Vagina (tissue), 2 donors: ENCODE measurements around the gene ALG10B. TPM values are rescaled to one million over a fixed set of nuclear protein-coding genes. Genes with fewer than 3 reads are reported as not detected.
"Not testable (repeated sequence)": the region's sequence is repeated elsewhere in the genome, so short reads cannot be mapped to it uniquely, and the experiment has no call there.

Source experiments
- DNase-seq, 2 donors: peaks; one replicate each; pipeline ENCODE4 v3.0.0-alpha.2; 2017; ENCODE audit errors: extremely low spot score in 2 of 2
- H3K27ac ChIP-seq: fragments of 200-600 bp; sonication (generic); one replicate; pipeline ENCODE4 v1.5.1; 2019
- H3K27me3 ChIP-seq: fragments of 200-600 bp; sonication (generic); one replicate; pipeline ENCODE4 v1.5.1; 2019
- H3K36me3 ChIP-seq, 2 donors: fragments of 200-600 bp; sonication (generic); one replicate each; pipeline ENCODE4 v1.5.1; 2017 to 2019
- H3K4me1 ChIP-seq: fragments of 200-600 bp; sonication (generic); one replicate; pipeline ENCODE4 v1.5.1; 2019
- H3K4me3 ChIP-seq, 2 donors: fragments of 200-600 bp; sonication (generic); 1 replicate in 1 of 2; 2 replicates in 1 of 2; pipeline ENCODE4 v1.5.1; 2016 to 2019
- H3K9me3 ChIP-seq: fragments of 200-600 bp; sonication (generic); one replicate; pipeline ENCODE4 v1.5.1; 2019
- CTCF ChIP-seq, 3 experiments: fragments of 450-650 bp in 2 of 3; fragments of 200-600 bp in 1 of 3; sonication (generic) in 1 of 3; IDR thresholded peaks; one replicate each; pipeline ENCODE4 v1.5.1; 2017 to 2019; ENCODE audit warnings: antibody characterized with exemption in 3 of 3, mild to moderate bottlenecking in 2 of 3, moderate library complexity in 2 of 3
- POLR2A ChIP-seq, 2 donors: fragments of 450-650 bp; IDR thresholded peaks; one replicate each; pipeline ENCODE4 v1.6.1; 2017; ENCODE audit warnings: antibody characterized with exemption in 2 of 2, mild to moderate bottlenecking in 2 of 2, moderate library complexity in 2 of 2
- POLR2AphosphoS5 ChIP-seq, 2 donors: sonication (generic); formaldehyde crosslinking; IDR thresholded peaks; one replicate each; pipeline ENCODE4 v1.9.0; 2017; ENCODE audit warnings: antibody characterized with exemption in 2 of 2, mild to moderate bottlenecking in 2 of 2, low read depth in 1 of 2; ENCODE audit not compliant: insufficient read depth in 1 of 2
- intact Hi-C: fragments of 100-400 bp; cut with DNase I; formaldehyde crosslinking; loops from one replicate; pipeline ENCODE4 v1.15.1; 2023
- total RNA-seq: library from RNA; depleted of rRNA; stranded (reverse); fragments of >200 nt; gene quantifications from one replicate; pipeline ENCODE4 v1.2.3, GENCODE V29; 2016

The ALG10B gene
- total RNA-seq, 1 donor from 2014 or later = 11.8 TPM

DNA sequence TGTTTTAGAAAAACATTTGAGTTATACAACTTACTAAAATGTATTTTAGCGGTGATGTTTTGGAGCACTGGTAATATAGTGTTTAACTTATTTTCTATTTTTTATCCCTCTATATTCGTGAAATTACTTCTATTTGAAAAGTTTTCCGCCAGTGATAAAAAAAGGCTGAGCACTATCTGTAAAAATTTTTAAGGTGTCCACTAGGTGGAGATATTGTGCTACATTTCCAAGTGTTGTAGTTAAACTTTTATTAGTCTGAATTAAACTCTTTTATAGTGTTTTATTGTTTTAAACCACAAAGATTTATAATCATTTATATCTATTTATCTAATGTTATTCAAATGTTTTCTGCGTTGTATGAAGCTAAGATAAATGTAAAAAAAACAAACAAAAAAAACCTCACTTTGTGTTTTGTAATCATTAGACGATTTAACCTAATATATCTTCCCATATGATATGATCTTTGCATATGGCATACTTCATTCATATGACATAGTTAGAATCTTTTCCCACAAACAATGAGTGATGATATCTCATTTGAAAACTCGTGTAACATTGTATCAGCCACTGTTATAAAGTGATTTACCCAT lies 11.8 kb downstream of the ALG10B start:
- H3K4me3 ChIP-seq = no peak overlapping the region
- no peaks in the 10 kb centered on the region for H3K27me3 ChIP-seq
- intact Hi-C loops = no loop called here
- TF ChIP-seq CTCF (IDR thresholded peaks at IDR 0.05) (peak; percentile 19 to 57 (median 30)), POLR2A (IDR thresholded peaks at IDR 0.05) (no peak)
- H3K4me1 ChIP-seq = no peaks in the 10 kb centered on the region
- no peaks in the 10 kb centered on the region for H3K9me3 ChIP-seq
- DNase-seq = no peak
- no peaks in the 10 kb centered on the region for H3K36me3 ChIP-seq
- H3K27ac ChIP-seq = no peak overlapping the region

DNA sequence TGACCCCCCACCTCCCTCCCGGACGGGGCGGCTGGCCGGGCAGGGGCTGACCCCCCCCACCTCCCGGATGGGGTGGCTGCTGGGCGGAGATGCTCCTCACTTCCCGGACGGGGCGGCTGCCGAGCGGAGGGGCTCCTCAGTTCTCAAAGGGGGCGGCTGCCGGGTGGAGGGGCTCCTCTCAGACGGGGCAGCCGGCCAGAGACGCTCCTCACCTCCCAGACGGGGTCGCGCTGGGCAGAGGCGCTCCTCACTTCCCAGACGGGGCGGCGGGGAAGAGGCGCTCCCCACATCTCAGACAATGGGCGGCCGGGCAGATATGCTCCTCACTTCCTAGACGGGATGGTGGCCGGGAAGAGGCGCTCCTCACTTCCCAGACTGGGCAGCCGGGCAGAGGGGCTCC lies 13.8 kb downstream of the ALG10B start:
- intact Hi-C loops, H3K4me3 ChIP-seq, H3K4me1 ChIP-seq, DNase-seq, H3K27me3 ChIP-seq, H3K9me3 ChIP-seq, H3K27ac ChIP-seq, H3K36me3 ChIP-seq: not testable (repeated sequence)

DNA sequence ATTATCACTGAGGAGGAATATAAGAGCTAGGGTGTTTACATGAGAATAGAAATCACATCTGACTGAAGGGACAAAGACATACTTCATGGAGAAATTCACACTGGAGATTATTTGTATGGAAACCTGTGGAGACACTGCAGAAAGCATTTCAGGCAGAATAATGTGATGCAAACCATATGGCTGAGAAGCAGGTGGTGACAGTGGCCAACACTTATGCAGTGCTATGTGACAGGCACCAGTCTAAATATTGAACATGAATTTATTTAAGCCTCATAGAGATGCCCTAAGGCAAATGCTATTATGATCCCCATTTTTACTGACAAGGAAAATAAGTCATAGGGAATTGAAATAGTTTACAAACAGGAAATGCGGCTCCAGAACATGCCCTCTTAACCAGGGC lies 16.2 kb downstream of the ALG10B start:
- intact Hi-C loops = no loop called here
- H3K27ac ChIP-seq = no peak overlapping the region
- no peaks in the 10 kb centered on the region for H3K27me3 ChIP-seq
- no peak for DNase-seq
- TF ChIP-seq CTCF (IDR thresholded peaks at IDR 0.05) = no peak
- no peak for TF ChIP-seq POLR2A (IDR thresholded peaks at IDR 0.05)
- no peak for TF ChIP-seq POLR2AphosphoS5 (IDR thresholded peaks at IDR 0.05; ENCODE audit: insufficient read depth in 1 of 2, low read depth in 1 of 2)
- H3K36me3 ChIP-seq = no peaks in the 10 kb centered on the region
- H3K4me3 ChIP-seq = no peak overlapping the region
- H3K4me1 ChIP-seq = no peaks in the 10 kb centered on the region
- H3K9me3 ChIP-seq = no peaks in the 10 kb centered on the region

DNA sequence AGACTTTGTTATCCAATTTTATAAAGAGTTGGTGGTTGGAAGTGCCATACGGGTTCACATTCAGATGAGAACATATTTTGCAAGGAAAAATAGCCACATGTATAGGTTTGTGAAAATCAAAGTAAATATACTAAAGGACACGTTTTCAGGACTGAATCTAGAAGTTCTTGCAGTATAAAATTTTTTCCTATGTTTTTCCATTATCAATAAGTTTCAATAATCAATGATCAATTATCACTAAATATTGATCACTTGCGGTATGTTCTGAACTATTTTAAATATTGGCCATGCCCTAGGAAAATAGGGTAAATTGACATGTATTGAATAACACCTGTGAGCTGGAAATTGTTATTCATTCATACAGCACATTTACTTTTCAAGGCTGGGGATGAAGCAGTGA lies 25.9 kb downstream of the ALG10B start:
- Histone ChIP-seq H3K27me3 (no peaks in the 10 kb centered on the region), H3K4me3 (no peak overlapping the region), H3K9me3 (no peaks in the 10 kb centered on the region), H3K27ac (no peak overlapping the region), H3K36me3 (no peaks in the 10 kb centered on the region), H3K4me1 (no peaks in the 10 kb centered on the region)
- no peak for TF ChIP-seq POLR2AphosphoS5 (IDR thresholded peaks at IDR 0.05; ENCODE audit: insufficient read depth in 1 of 2, low read depth in 1 of 2)
- TF ChIP-seq CTCF (IDR thresholded peaks at IDR 0.05) = no peak
- no peak for TF ChIP-seq POLR2A (IDR thresholded peaks at IDR 0.05)
- intact Hi-C loops = no loop called here
- no peak for DNase-seq

GRCh38 chr12:38343256-38343655 lies 26.7 kb downstream of the ALG10B start:
- H3K27me3 ChIP-seq, intact Hi-C loops, H3K36me3 ChIP-seq, H3K9me3 ChIP-seq, H3K27ac ChIP-seq, H3K4me1 ChIP-seq, DNase-seq, H3K4me3 ChIP-seq: not testable (repeated sequence)

GRCh38 chr12:38343916-38344315 lies 27.3 kb downstream of the ALG10B start:
- DNase-seq, H3K4me3 ChIP-seq, H3K36me3 ChIP-seq, H3K9me3 ChIP-seq, intact Hi-C loops, H3K4me1 ChIP-seq, H3K27me3 ChIP-seq, H3K27ac ChIP-seq: not testable (repeated sequence)
